HEK293 (cell line): Measurements from ENCODE around the gene FUOM.

ENCODE experiments used
- ATF2 ChIP-seq: fragments of 450-650 bp; formaldehyde crosslinking; IDR thresholded peaks from 2 replicates; pipeline ENCODE4 v1.5.1; 2016; ENCODE audit warnings: missing biosample characterization, missing genetic modification characterization, low read depth
- CTCF ChIP-seq: fragments of 450-650 bp; formaldehyde crosslinking; IDR thresholded peaks from 2 replicates; pipeline ENCODE4 v1.5.1; 2016; ENCODE audit warnings: missing biosample characterization, missing genetic modification characterization
- TCF7L2 ChIP-seq: IDR thresholded peaks from 2 replicates; pipeline ENCODE4 v1.6.1; 2011; ENCODE audit warnings: low read depth, mild to moderate bottlenecking, inconsistent platforms, low read length, moderate library complexity, borderline replicate concordance
- ZBTB7A ChIP-seq: fragments of 450-650 bp; formaldehyde crosslinking; IDR thresholded peaks from 2 replicates; pipeline ENCODE4 v1.5.1; 2016; ENCODE audit warnings: low read depth, missing biosample characterization, missing genetic modification characterization
- ZNF670 ChIP-seq: fragments of 450-650 bp; formaldehyde crosslinking; IDR thresholded peaks from 2 replicates; pipeline ENCODE4 v1.5.1; 2016; ENCODE audit warnings: missing biosample characterization, missing genetic modification characterization, low read depth
- ZNF785 ChIP-seq: fragments of 450-650 bp; formaldehyde crosslinking; IDR thresholded peaks from 2 replicates; pipeline ENCODE4 v1.5.1; 2016; ENCODE audit warnings: missing biosample characterization, missing genetic modification characterization

- TF ChIP-seq CTCF, result no peak
- no peak for TF ChIP-seq TCF7L2
- TF ChIP-seq ZNF785, result no peak
- TF ChIP-seq ZNF670 (tag by site-specific recombination), result no peak
- no peak for TF ChIP-seq ZBTB7A (tag by site-specific recombination)
- no peak for TF ChIP-seq ATF2 (tag by site-specific recombination)
Measured at GRCh38 chr10:133306941-133307379, 50.9 kb downstream of the FUOM start.
